ENCODE results near the gene PTPRK. TPM values are rescaled to one million over a fixed set of nuclear protein-coding genes. Genes with fewer than 3 reads are reported as not detected.

Gene PTPRK
- polyA plus RNA-seq, 2 donors: 4.3 to 5.1 TPM

- 41 to 45% methylated on average over 5 of the region's 5 CpGs for WGBS, 2 donors
- Histone ChIP-seq H3K9me3 (ENCODE audit: control insufficient read depth in 2 of 2, insufficient read depth in 1 of 2, low read depth in 1 of 2, low read length in 1 of 2) (no peaks in the 10 kb centered on the region), H3K27ac (ENCODE audit: low read depth in 2 of 2, low read length in 1 of 2) (peak overlapping the region in 1 of 2 donors; percentile 1), H3K4me3 (ENCODE audit: low read depth in 1 of 2, low read length in 2 of 2) (no peak overlapping the region), H3K4me1 (ENCODE audit: control insufficient read depth in 2 of 2, insufficient read depth in 2 of 2, low read length in 1 of 2) (peaks cover 0 to 3% of the 10 kb centered on the region in 2 donors), H3K27me3 (ENCODE audit: control insufficient read depth in 1 of 2, insufficient read depth in 2 of 2, low read length in 2 of 2) (no peaks in the 10 kb centered on the region), H3K36me3 (ENCODE audit: control insufficient read depth in 2 of 2, insufficient read depth in 2 of 2, low read length in 1 of 2) (no peaks in the 10 kb centered on the region)
Observed at GRCh38 chr6:128507337-128508310, 12.8 kb downstream of the PTPRK start.

DNA sequence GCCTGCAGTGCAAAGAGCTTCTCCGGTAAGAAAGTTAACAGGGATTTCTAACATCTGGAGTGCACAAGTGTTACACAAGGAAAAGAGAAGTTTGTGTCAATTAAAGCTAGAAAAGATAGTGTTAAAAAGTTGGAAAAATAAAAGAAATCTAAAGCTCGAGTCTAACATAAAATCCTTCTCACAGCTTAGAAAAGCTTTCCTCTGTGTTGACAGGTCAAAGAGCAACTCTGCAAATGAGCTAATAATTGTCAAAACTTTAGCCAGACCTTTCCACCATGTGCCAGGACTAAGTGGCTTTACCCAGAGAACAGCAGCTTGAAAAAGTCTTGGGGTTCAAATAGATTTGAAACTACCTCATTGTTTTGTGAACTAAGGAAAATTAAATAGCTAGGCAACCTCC is 14.8 kb downstream of the PTPRK start:
- 50 to 69% methylated on average over 2 of the region's 2 CpGs for WGBS, 2 donors
- Histone ChIP-seq H3K9me3 (ENCODE audit: control insufficient read depth in 2 of 2, insufficient read depth in 1 of 2, low read depth in 1 of 2, low read length in 1 of 2) (no peaks in the 10 kb centered on the region), H3K27ac (ENCODE audit: low read depth in 2 of 2, low read length in 1 of 2) (no peak overlapping the region), H3K36me3 (ENCODE audit: control insufficient read depth in 2 of 2, insufficient read depth in 2 of 2, low read length in 1 of 2) (no peaks in the 10 kb centered on the region), H3K27me3 (ENCODE audit: control insufficient read depth in 1 of 2, insufficient read depth in 2 of 2, low read length in 2 of 2) (no peaks in the 10 kb centered on the region), H3K4me3 (ENCODE audit: low read depth in 1 of 2, low read length in 2 of 2) (no peak overlapping the region), H3K4me1 (ENCODE audit: control insufficient read depth in 2 of 2, insufficient read depth in 2 of 2, low read length in 1 of 2) (peaks cover 0 to 3% of the 10 kb centered on the region in 2 donors)

- Histone ChIP-seq H3K27ac (ENCODE audit: low read depth in 2 of 2, low read length in 1 of 2) (no peak overlapping the region), H3K9me3 (ENCODE audit: control insufficient read depth in 2 of 2, insufficient read depth in 1 of 2, low read depth in 1 of 2, low read length in 1 of 2) (no peaks in the 10 kb centered on the region), H3K27me3 (ENCODE audit: control insufficient read depth in 1 of 2, insufficient read depth in 2 of 2, low read length in 2 of 2) (no peaks in the 10 kb centered on the region), H3K4me1 (ENCODE audit: control insufficient read depth in 2 of 2, insufficient read depth in 2 of 2, low read length in 1 of 2) (peaks cover 0 to 3% of the 10 kb centered on the region in 2 donors), H3K4me3 (ENCODE audit: low read depth in 1 of 2, low read length in 2 of 2) (no peak overlapping the region), H3K36me3 (ENCODE audit: control insufficient read depth in 2 of 2, insufficient read depth in 2 of 2, low read length in 1 of 2) (no peaks in the 10 kb centered on the region)
- WGBS, 2 donors: 35 to 46% methylated on average over 3 of the region's 3 CpGs
Observed at GRCh38 chr6:128504003-128504654, 16.3 kb downstream of the PTPRK start.

- H3K4me1 ChIP-seq (ENCODE audit: control insufficient read depth in 2 of 2, insufficient read depth in 2 of 2, low read length in 1 of 2): no peaks in the 10 kb centered on the region
- no peaks in the 10 kb centered on the region for H3K27me3 ChIP-seq (ENCODE audit: control insufficient read depth in 1 of 2, insufficient read depth in 2 of 2, low read length in 2 of 2)
- no peak overlapping the region for H3K27ac ChIP-seq (ENCODE audit: low read depth in 2 of 2, low read length in 1 of 2)
- H3K9me3 ChIP-seq (ENCODE audit: control insufficient read depth in 2 of 2, insufficient read depth in 1 of 2, low read depth in 1 of 2, low read length in 1 of 2): no peaks in the 10 kb centered on the region
- H3K36me3 ChIP-seq (ENCODE audit: control insufficient read depth in 2 of 2, insufficient read depth in 2 of 2, low read length in 1 of 2): no peaks in the 10 kb centered on the region
- 80 to 84% methylated on average over 7 of the region's 7 CpGs for WGBS, 2 donors
- H3K4me3 ChIP-seq (ENCODE audit: low read depth in 1 of 2, low read length in 2 of 2): no peak overlapping the region
Observed at GRCh38 chr6:128500749-128501600, 19.4 kb downstream of the PTPRK start.

DNA sequence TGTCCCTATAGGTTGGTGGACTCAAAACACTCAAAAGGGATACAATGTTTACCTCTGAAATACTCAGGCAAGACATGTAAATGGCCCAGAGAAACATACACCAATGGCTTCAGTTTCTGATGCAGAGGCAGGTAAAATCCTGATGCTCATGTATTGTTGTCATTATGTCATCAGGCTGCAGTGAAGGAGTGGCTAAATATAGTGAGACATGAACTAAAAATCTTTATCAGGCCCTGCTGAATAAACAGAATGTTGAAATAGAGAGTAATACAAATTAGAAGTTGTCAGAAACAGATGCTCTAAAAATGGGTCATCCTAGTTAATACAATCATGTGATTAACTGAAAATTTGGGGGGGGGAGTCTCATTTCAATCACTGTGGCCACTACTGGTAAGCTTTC is 20.4 kb downstream of the PTPRK start:
- Histone ChIP-seq H3K27me3 (ENCODE audit: control insufficient read depth in 1 of 2, insufficient read depth in 2 of 2, low read length in 2 of 2) (no peaks in the 10 kb centered on the region), H3K9me3 (ENCODE audit: control insufficient read depth in 2 of 2, insufficient read depth in 1 of 2, low read depth in 1 of 2, low read length in 1 of 2) (no peaks in the 10 kb centered on the region), H3K4me3 (ENCODE audit: low read depth in 1 of 2, low read length in 2 of 2) (no peak overlapping the region), H3K36me3 (ENCODE audit: control insufficient read depth in 2 of 2, insufficient read depth in 2 of 2, low read length in 1 of 2) (no peaks in the 10 kb centered on the region), H3K27ac (ENCODE audit: low read depth in 2 of 2, low read length in 1 of 2) (no peak overlapping the region), H3K4me1 (ENCODE audit: control insufficient read depth in 2 of 2, insufficient read depth in 2 of 2, low read length in 1 of 2) (no peaks in the 10 kb centered on the region)

DNA sequence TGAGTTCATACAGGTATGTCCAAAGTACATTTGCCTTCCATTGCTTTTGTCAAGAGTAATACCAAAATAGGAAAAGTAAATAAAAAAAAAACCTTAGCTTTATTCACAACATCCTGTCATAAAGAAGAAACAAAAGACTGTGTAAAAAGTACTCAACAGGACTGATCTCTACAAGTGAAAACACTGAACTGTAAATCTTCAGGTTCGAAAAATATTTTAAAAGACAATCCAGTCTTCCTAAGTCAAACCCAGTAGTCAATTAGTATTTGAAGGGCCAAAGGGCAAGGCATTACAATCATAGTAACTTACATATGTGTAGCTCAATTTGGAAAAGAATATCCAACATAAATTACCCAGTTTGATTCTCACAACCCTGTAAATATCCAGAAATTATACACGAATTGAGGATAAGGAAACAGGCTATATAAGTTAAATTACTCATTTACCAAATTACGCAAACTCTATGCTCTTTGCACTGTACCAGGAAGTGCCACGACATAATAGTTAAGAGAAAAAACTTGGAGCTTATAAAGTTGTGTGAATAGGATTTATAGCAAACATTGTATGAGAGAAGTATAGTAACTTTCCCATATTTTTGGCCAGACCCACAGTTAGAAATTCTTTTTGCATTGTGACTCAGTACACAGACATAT is 21.2 kb downstream of the PTPRK start:
- no peaks in the 10 kb centered on the region for H3K36me3 ChIP-seq (ENCODE audit: control insufficient read depth in 2 of 2, insufficient read depth in 2 of 2, low read length in 1 of 2)
- no peak overlapping the region for H3K27ac ChIP-seq (ENCODE audit: low read depth in 2 of 2, low read length in 1 of 2)
- H3K4me3 ChIP-seq (ENCODE audit: low read depth in 1 of 2, low read length in 2 of 2): no peak overlapping the region
- no peaks in the 10 kb centered on the region for H3K4me1 ChIP-seq (ENCODE audit: control insufficient read depth in 2 of 2, insufficient read depth in 2 of 2, low read length in 1 of 2)
- H3K9me3 ChIP-seq (ENCODE audit: control insufficient read depth in 2 of 2, insufficient read depth in 1 of 2, low read depth in 1 of 2, low read length in 1 of 2): no peaks in the 10 kb centered on the region
- H3K27me3 ChIP-seq (ENCODE audit: control insufficient read depth in 1 of 2, insufficient read depth in 2 of 2, low read length in 2 of 2): no peaks in the 10 kb centered on the region
- WGBS, 2 donors: 50 to 58% methylated on average over 4 of the region's 4 CpGs

GRCh38 chr6:128498234-128498633 is 22.2 kb downstream of the PTPRK start:
- no peak overlapping the region for H3K4me3 ChIP-seq (ENCODE audit: low read depth in 1 of 2, low read length in 2 of 2)
- H3K9me3 ChIP-seq (ENCODE audit: control insufficient read depth in 2 of 2, insufficient read depth in 1 of 2, low read depth in 1 of 2, low read length in 1 of 2): no peaks in the 10 kb centered on the region
- no peaks in the 10 kb centered on the region for H3K27me3 ChIP-seq (ENCODE audit: control insufficient read depth in 1 of 2, insufficient read depth in 2 of 2, low read length in 2 of 2)
- WGBS, 2 donors: 36 to 40% methylated on average over 2 of the region's 2 CpGs
- H3K27ac ChIP-seq (ENCODE audit: low read depth in 2 of 2, low read length in 1 of 2): no peak overlapping the region
- no peaks in the 10 kb centered on the region for H3K4me1 ChIP-seq (ENCODE audit: control insufficient read depth in 2 of 2, insufficient read depth in 2 of 2, low read length in 1 of 2)
- H3K36me3 ChIP-seq (ENCODE audit: control insufficient read depth in 2 of 2, insufficient read depth in 2 of 2, low read length in 1 of 2): no peaks in the 10 kb centered on the region

DNA sequence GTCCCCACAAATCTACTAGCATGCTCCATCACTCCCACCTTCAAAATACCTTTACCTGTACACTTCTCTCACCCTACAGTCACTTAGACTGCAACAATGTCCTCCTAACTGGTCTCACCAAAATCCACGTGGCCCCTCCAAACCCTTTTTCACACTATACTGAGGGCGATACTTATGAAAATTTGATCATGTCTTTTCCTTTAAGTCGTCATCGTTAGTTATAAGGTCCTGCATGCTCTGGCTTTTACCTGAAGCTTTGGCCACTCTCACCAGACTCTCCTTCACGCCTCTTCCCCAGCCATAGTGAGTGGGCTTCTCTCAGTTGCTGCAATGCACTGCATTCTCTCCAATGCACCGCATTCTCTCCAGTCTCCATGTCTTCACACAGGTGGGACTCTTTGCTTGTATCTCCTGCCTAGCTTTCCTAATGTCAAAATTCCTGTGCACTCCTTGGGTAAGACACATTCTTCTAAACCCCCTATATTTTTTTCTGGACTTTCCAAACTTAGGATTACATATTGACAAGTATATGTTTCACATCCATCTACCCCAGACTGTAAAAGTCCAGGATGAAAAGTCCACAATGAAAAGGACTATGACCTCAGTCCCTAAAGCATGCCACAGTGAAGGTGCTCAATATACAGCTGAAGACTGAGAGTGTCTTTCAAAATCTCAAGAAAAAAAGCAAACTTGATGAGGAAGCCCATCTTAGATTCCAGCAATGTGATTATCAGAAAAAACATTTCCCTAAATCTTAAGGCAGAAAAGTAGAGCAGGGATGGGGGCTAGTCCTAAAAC is 24.7 kb downstream of the PTPRK start:
- WGBS, 2 donors: 91 to 93% methylated on average over 6 of the region's 6 CpGs
- Histone ChIP-seq H3K36me3 (ENCODE audit: control insufficient read depth in 2 of 2, insufficient read depth in 2 of 2, low read length in 1 of 2) (no peaks in the 10 kb centered on the region), H3K4me3 (ENCODE audit: low read depth in 1 of 2, low read length in 2 of 2) (no peak overlapping the region), H3K27ac (ENCODE audit: low read depth in 2 of 2, low read length in 1 of 2) (no peak overlapping the region), H3K27me3 (ENCODE audit: control insufficient read depth in 1 of 2, insufficient read depth in 2 of 2, low read length in 2 of 2) (no peaks in the 10 kb centered on the region), H3K9me3 (ENCODE audit: control insufficient read depth in 2 of 2, insufficient read depth in 1 of 2, low read depth in 1 of 2, low read length in 1 of 2) (no peaks in the 10 kb centered on the region), H3K4me1 (ENCODE audit: control insufficient read depth in 2 of 2, insufficient read depth in 2 of 2, low read length in 1 of 2) (no peaks in the 10 kb centered on the region)

All from esophagus (tissue), 2 donors.